Transverse colon (tissue), 4 donors: ENCODE data around the gene ASB8. TPM values are rescaled to one million over a fixed set of nuclear protein-coding genes. Genes with fewer than 3 reads are reported as not detected.

Source experiments
- DNase-seq: peaks from one replicate; pipeline ENCODE4 v3.0.0-alpha.2; 2019
- H3K27ac ChIP-seq, 4 donors: fragments of 200-600 bp; sonication (generic); 2 replicates each; pipeline ENCODE4 v1.5.1; 2016 to 2018; ENCODE audit warnings: inconsistent platforms in 4 of 4
- H3K27me3 ChIP-seq: fragments of 200-600 bp; sonication (generic); 2 replicates; pipeline ENCODE4 v1.5.1; 2017; ENCODE audit warnings: inconsistent platforms
- H3K36me3 ChIP-seq, 4 donors: fragments of 200-600 bp; sonication (generic); 2 replicates each; pipeline ENCODE4 v1.5.1; 2017 to 2019; ENCODE audit warnings: inconsistent platforms in 4 of 4
- H3K4me1 ChIP-seq, 4 donors: fragments of 200-600 bp; sonication (generic); 2 replicates each; pipeline ENCODE4 v1.5.1; 2017 to 2020; ENCODE audit warnings: inconsistent platforms in 4 of 4
- H3K4me3 ChIP-seq, 4 donors: fragments of 200-600 bp; sonication (generic); 1 replicate in 1 of 4; 2 replicates in 3 of 4; pipeline versions ENCODE4 v1.5.1 to v1.6.1; 2017 to 2019; ENCODE audit warnings: inconsistent platforms in 4 of 4
- H3K9me3 ChIP-seq, 2 donors: fragments of 200-600 bp; sonication (generic); 2 replicates each; pipeline ENCODE4 v1.5.1; 2017 to 2019; ENCODE audit warnings: inconsistent platforms in 2 of 2
- EP300 ChIP-seq: sonication (generic); formaldehyde crosslinking; IDR thresholded peaks from one replicate; pipeline ENCODE4 v1.6.1; 2017; ENCODE audit warnings: antibody characterized with exemption, low read depth
- POLR2A ChIP-seq: fragments of 450-650 bp; IDR thresholded peaks from one replicate; pipeline ENCODE4 v1.6.1; 2016; ENCODE audit warnings: antibody characterized with exemption, mild to moderate bottlenecking, moderate library complexity
- POLR2AphosphoS5 ChIP-seq, 3 donors: sonication (generic); formaldehyde crosslinking; IDR thresholded peaks; one replicate each; pipeline ENCODE4 v1.6.1; 2016; ENCODE audit warnings: antibody characterized with exemption in 3 of 3
- WGBS, 2 donors: methylation state at CpG; one replicate each; pipeline ENCODE4 v1.1.5; 2018; ENCODE audit warnings: low coverage in 1 of 2; 5-methylcytosine and 5-hydroxymethylcytosine counted together
- in situ Hi-C, 4 donors: fragments of 200-750 bp; cut with MboI; loops; one replicate each; pipeline versions ENCODE4 v1.15.0 to v1.15.1; 2017; ENCODE audit warnings: low sequenced_read_pairs in 3 of 4, low pct_ligation_motif_present in 1 of 4, low pct_unique_long_range_greater_than_20kb in 1 of 4
- intact Hi-C: fragments of 100-400 bp; cut with DNase I; formaldehyde crosslinking; loops from one replicate; pipeline ENCODE4 v1.15.1; 2023; ENCODE audit warnings: low total_unique reads
- total RNA-seq, 4 donors: library from RNA; depleted of rRNA; stranded (reverse); fragments of >200 nt; gene quantifications; one replicate each; pipeline ENCODE4 v1.1.0, GENCODE V29; 2016
- TF ChIP-seq, protein P1 (sequence below), 5 experiments: fragments of 200-600 bp in 3 of 5; fragments of 450-650 bp in 2 of 5; sonication (generic) in 3 of 5; IDR thresholded peaks; 1 replicate in 2 of 5; 2 replicates in 3 of 5; pipeline ENCODE4 v1.5.1; 2016 to 2017; ENCODE audit warnings: antibody characterized with exemption in 5 of 5, inconsistent platforms in 3 of 5, mild to moderate bottlenecking in 2 of 5, moderate library complexity in 1 of 5

Gene ASB8
- total RNA-seq, 4 donors from 2014 or later: 13.3 to 39.0 (median 23.3) TPM

DNA sequence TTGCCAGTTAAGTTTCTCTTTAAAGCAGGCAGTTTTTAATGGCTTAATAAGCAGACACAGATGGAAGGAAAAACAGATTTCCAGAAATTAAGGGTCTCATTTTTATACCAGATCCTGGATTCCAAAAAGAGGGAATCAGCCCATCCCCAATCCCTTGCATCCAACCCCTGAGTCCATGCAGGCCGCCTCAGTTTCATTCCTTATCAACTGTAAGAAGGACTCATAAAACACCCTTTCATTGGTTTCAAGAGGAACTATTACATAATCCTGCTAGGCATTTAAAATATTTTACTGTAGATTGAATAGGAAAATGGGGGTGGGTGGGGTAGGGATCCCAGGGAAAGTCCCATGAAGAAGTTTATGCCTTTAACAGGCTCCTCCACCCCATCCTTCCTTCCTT, 35.5 kb upstream of the ASB8 start:
- Histone ChIP-seq H3K4me3 (no peak overlapping the region), H3K27me3 (no peaks in the 10 kb centered on the region), H3K36me3 (no peaks in the 10 kb centered on the region), H3K9me3 (no peaks in the 10 kb centered on the region), H3K4me1 (peaks cover 0 to 10% (median 4%) of the 10 kb centered on the region in 4 donors), H3K27ac (no peak overlapping the region)
- intact Hi-C loops: no loop called here
- in situ Hi-C loops: no loop called here
- DNase-seq: no peak
- TF ChIP-seq, protein P1, sequence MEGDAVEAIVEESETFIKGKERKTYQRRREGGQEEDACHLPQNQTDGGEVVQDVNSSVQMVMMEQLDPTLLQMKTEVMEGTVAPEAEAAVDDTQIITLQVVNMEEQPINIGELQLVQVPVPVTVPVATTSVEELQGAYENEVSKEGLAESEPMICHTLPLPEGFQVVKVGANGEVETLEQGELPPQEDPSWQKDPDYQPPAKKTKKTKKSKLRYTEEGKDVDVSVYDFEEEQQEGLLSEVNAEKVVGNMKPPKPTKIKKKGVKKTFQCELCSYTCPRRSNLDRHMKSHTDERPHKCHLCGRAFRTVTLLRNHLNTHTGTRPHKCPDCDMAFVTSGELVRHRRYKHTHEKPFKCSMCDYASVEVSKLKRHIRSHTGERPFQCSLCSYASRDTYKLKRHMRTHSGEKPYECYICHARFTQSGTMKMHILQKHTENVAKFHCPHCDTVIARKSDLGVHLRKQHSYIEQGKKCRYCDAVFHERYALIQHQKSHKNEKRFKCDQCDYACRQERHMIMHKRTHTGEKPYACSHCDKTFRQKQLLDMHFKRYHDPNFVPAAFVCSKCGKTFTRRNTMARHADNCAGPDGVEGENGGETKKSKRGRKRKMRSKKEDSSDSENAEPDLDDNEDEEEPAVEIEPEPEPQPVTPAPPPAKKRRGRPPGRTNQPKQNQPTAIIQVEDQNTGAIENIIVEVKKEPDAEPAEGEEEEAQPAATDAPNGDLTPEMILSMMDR (IDR thresholded peaks at IDR 0.05): no peak
- no peak for TF ChIP-seq EP300
- TF ChIP-seq POLR2AphosphoS5 (IDR thresholded peaks at IDR 0.05): no peak
- TF ChIP-seq POLR2A: no peak
- WGBS, 2 donors: 70 to 77% methylated on average over 1 of the region's 1 CpG

DNA sequence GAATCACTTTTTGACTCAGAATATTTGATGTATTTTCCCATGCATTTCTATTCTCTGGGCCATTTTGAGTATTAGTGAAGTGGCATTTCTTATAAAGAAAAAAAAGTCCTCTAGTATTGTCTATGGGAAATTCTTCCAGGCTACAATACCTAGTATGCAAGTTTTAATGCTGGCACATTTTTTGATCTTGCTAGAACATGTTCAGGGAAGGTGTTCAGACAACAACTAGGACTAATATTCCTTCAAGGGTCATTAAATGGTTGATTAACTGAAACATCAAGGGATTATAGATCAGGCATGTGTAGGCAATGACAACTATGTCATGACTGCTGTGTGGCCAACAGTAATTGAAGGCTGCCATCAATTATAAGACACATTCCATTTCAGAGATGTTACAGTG, 33.8 kb upstream of the ASB8 start:
- Histone ChIP-seq H3K36me3 (no peaks in the 10 kb centered on the region), H3K4me3 (no peak overlapping the region), H3K27ac (no peak overlapping the region), H3K4me1 (no peaks in the 10 kb centered on the region), H3K27me3 (no peaks in the 10 kb centered on the region), H3K9me3 (no peaks in the 10 kb centered on the region)
- TF ChIP-seq, protein P1 (IDR thresholded peaks at IDR 0.05): no peak
- no peak for TF ChIP-seq EP300
- TF ChIP-seq POLR2AphosphoS5 (IDR thresholded peaks at IDR 0.05): no peak
- no peak for TF ChIP-seq POLR2A
- DNase-seq: no peak
- in situ Hi-C loops: no loop called here
- intact Hi-C loops: no loop called here

DNA sequence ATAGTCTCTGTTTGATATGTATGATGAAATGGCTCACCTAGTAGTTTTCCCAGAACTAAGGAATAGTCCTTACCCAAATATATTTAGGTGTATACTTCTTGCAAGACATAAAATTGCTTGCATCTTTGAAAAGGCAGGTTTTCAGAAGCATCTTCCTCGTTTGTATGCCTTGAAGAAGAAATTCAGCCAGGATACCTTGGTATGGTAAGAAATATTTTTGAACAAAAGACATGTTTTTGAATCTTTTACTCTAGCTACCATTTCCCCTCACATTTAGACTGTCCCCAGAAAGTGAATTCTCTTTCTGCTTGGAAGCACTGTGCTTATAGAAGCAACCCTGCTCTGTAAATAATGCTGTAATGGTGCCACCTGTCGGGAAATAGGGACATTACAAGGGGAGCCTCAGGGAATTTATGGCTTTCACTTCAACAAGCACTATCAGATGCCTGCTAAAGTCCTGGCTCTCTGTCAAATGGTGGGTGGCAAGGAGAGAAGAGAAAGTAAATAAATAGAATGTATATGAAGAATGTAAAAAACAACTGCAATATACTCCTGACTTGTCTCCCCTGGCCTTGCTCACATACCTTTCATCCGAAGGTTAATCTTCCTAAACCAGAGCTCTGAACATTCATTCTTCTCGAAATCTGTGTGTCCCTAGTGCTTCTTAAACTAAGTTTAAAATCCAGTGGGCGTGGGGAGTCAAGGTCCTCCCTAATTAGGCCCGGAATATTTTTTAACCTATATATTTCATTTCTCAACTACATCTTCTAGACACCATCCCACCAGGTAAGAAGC, 32.2 kb upstream of the ASB8 start:
- intact Hi-C loops (no loop called here), in situ Hi-C loops (no loop called here)
- 31 to 41% methylated on average over 5 to 6 of the region's 6 CpGs for WGBS, 2 donors
- Histone ChIP-seq H3K9me3 (no peaks in the 10 kb centered on the region), H3K4me3 (no peak overlapping the region), H3K27me3 (peaks cover 11% of the 10 kb centered on the region), H3K4me1 (peaks cover 0 to under 1% (median 0%) of the 10 kb centered on the region in 4 donors), H3K27ac (no peak overlapping the region), H3K36me3 (no peaks in the 10 kb centered on the region)
- TF ChIP-seq, protein P1 (IDR thresholded peaks at IDR 0.05): peak; percentile 76 to 95 (median 86)
- TF ChIP-seq POLR2AphosphoS5 (IDR thresholded peaks at IDR 0.05) (no peak), EP300 (no peak), POLR2A (no peak)
- DNase-seq: peak; percentile 76

DNA sequence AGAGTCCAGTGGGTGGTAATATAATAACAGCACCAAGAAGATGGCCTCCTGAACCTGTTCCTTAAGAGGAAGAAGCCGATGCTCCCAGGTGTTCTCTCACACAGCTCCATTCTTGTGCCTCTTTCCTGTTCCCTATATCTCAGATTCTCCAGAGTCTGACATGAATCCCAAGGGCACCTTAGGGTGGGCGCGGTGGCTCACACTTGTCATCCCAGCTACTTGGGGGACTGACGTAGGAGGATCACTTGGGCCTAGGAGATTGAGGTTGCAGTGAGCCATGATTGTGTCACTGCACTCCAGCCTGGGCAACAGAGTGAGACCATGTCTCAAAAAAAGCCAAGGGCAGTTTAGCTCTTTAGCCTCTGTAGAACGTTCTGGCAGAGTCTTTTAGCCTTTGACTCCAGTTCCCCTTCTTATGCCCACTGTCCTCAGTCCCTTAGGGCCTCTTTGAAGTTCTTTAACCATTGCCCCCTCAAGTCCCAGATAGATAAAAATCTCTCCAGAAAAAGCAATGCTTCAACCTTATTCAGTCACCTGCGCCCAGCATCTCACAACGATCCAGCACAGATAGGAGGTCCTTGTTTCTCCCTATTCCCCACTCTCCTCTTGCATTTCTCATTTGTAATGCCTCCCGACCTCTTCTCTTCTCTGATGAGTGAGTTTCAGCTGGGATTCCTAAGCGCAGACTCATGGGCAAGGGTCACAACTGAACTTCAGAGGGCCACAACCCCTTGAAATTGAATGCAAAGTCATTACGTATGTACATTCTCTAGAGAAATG, 30.8 kb upstream of the ASB8 start:
- no peaks in the 10 kb centered on the region for H3K36me3 ChIP-seq
- in situ Hi-C loops: no loop called here
- H3K27me3 ChIP-seq: peaks cover 25% of the 10 kb centered on the region
- intact Hi-C loops: no loop called here
- DNase-seq: no peak
- TF ChIP-seq POLR2AphosphoS5 (IDR thresholded peaks at IDR 0.05): no peak
- TF ChIP-seq EP300: no peak
- TF ChIP-seq, protein P1 (IDR thresholded peaks at IDR 0.05): no peak
- no peak for TF ChIP-seq POLR2A
- no peak overlapping the region for H3K4me3 ChIP-seq
- H3K4me1 ChIP-seq: peaks cover under 1 to 14% (median 9%) of the 10 kb centered on the region in 4 donors
- no peaks in the 10 kb centered on the region for H3K9me3 ChIP-seq
- WGBS, 2 donors: 80 to 91% methylated on average over 4 to 10 of the region's 10 CpGs
- H3K27ac ChIP-seq: no peak overlapping the region
